ENCODE data around the gene GHR.

GHR gene

GRCh38 chr5:42487077-42487476 is 63.8 kb downstream of the GHR start:
- no peak for TF ChIP-seq REST (IDR thresholded peaks at IDR 0.05; ENCODE audit: insufficient replicate concordance, low read depth)
- TF ChIP-seq GABPA (IDR thresholded peaks at IDR 0.05; ENCODE audit: low read depth): no peak
- no peak for TF ChIP-seq CTCF (IDR thresholded peaks at IDR 0.05; ENCODE audit: insufficient read depth, low read length)
- TF ChIP-seq POLR2AphosphoS5 (IDR thresholded peaks at IDR 0.05; ENCODE audit: low read depth): no peak
- no peak for TF ChIP-seq SPI1 (IDR thresholded peaks at IDR 0.05; ENCODE audit: borderline replicate concordance, low read depth)
- DNase-seq (ENCODE audit: low read depth in 1 of 2, low spot score in 1 of 2): no peak
- H3K4me3 ChIP-seq (replicated peaks; ENCODE audit: insufficient read depth, low read length): no peak overlapping the region
- no peak overlapping the region for H3K27ac ChIP-seq (replicated peaks)
- no peaks in the 10 kb centered on the region for H3K27me3 ChIP-seq (ENCODE audit: insufficient read depth, poor library complexity, severe bottlenecking)

GRCh38 chr5:42487821-42488220 is 64.6 kb downstream of the GHR start:
- Histone ChIP-seq H3K4me3 (replicated peaks; ENCODE audit: insufficient read depth, low read length) (no peak overlapping the region), H3K27me3 (ENCODE audit: insufficient read depth, poor library complexity, severe bottlenecking) (no peaks in the 10 kb centered on the region), H3K27ac (replicated peaks) (no peak overlapping the region)
- no peak for DNase-seq (ENCODE audit: low read depth in 1 of 2, low spot score in 1 of 2)
- TF ChIP-seq GABPA (IDR thresholded peaks at IDR 0.05; ENCODE audit: low read depth) (no peak), REST (IDR thresholded peaks at IDR 0.05; ENCODE audit: insufficient replicate concordance, low read depth) (no peak)

- Histone ChIP-seq H3K4me3 (replicated peaks; ENCODE audit: insufficient read depth, low read length) (no peak overlapping the region), H3K27me3 (ENCODE audit: insufficient read depth, poor library complexity, severe bottlenecking) (no peaks in the 10 kb centered on the region), H3K27ac (replicated peaks) (no peak overlapping the region)
- no peak for DNase-seq (ENCODE audit: low read depth in 1 of 2, low spot score in 1 of 2)
- TF ChIP-seq GABPA (IDR thresholded peaks at IDR 0.05; ENCODE audit: low read depth) (no peak), CTCF (IDR thresholded peaks at IDR 0.05; ENCODE audit: insufficient read depth, low read length) (no peak), POLR2AphosphoS5 (IDR thresholded peaks at IDR 0.05; ENCODE audit: low read depth) (no peak), REST (IDR thresholded peaks at IDR 0.05; ENCODE audit: insufficient replicate concordance, low read depth) (no peak), SPI1 (IDR thresholded peaks at IDR 0.05; ENCODE audit: borderline replicate concordance, low read depth) (no peak)
These were observed 67.6 kb downstream of the GHR start for GRCh38 chr5:42490831-42491230.

GRCh38 chr5:42491699-42492098 is 68.5 kb downstream of the GHR start:
- H3K4me3 ChIP-seq (replicated peaks; ENCODE audit: insufficient read depth, low read length): no peak overlapping the region
- TF ChIP-seq SPI1 (IDR thresholded peaks at IDR 0.05; ENCODE audit: borderline replicate concordance, low read depth): no peak
- no peak for TF ChIP-seq REST (IDR thresholded peaks at IDR 0.05; ENCODE audit: insufficient replicate concordance, low read depth)
- TF ChIP-seq GABPA (IDR thresholded peaks at IDR 0.05; ENCODE audit: low read depth): no peak
- TF ChIP-seq CTCF (IDR thresholded peaks at IDR 0.05; ENCODE audit: insufficient read depth, low read length): no peak
- no peak for TF ChIP-seq POLR2AphosphoS5 (IDR thresholded peaks at IDR 0.05; ENCODE audit: low read depth)
- no peaks in the 10 kb centered on the region for H3K27me3 ChIP-seq (ENCODE audit: insufficient read depth, poor library complexity, severe bottlenecking)
- DNase-seq (ENCODE audit: low read depth in 1 of 2, low spot score in 1 of 2): no peak
- no peak overlapping the region for H3K27ac ChIP-seq (replicated peaks)

Measured in HL-60 (cell line).